Keratinocyte (primary cell): ENCODE measurements around the gene MZT2A. TPM values are rescaled to one million over a fixed set of nuclear protein-coding genes. Genes with fewer than 3 reads are reported as not detected.
"Not testable (repeated sequence)": the region's sequence is repeated elsewhere in the genome, so short reads cannot be mapped to it uniquely, and the experiment has no call there.

Experiments
- DNase-seq: peaks from one replicate; pipeline ENCODE4 v3.0.0-alpha.2; 2011; ENCODE audit warnings: low read depth, missing footprints, low spot score
- FAIRE-seq: peaks from 2 replicates; lab custom pipeline; 2011; peaks lifted over from hg19 to GRCh38; lab: Jason Lieb, UNC
- H2AFZ ChIP-seq: 2 replicates; pipeline ENCODE4 v1.6.0; 2012; ENCODE audit warnings: low read length, control low read depth, inconsistent platforms; ENCODE audit not compliant: control insufficient read depth
- H3K27ac ChIP-seq: 2 replicates; pipeline ENCODE4 v1.5.1; 2011; ENCODE audit warnings: low read length; ENCODE audit not compliant: control insufficient read depth, insufficient read depth
- H3K27me3 ChIP-seq: 3 replicates; pipeline ENCODE4 v1.6.0; 2011; ENCODE audit warnings: low read length; ENCODE audit not compliant: control insufficient read depth, insufficient read depth; ENCODE audit errors: extremely low read depth
- H3K36me3 ChIP-seq, 2 experiments: 2 replicates in 1 of 2; 3 replicates in 1 of 2; pipeline ENCODE4 v1.5.1; 2011; ENCODE audit warnings: low read length in 2 of 2, mild to moderate bottlenecking in 1 of 2; ENCODE audit not compliant: control insufficient read depth in 2 of 2, insufficient read depth in 2 of 2; ENCODE audit errors: extremely low read depth in 1 of 2
- H3K4me1 ChIP-seq: 3 replicates; pipeline ENCODE4 v1.5.1; 2011; ENCODE audit warnings: low read length; ENCODE audit not compliant: control insufficient read depth, insufficient read depth; ENCODE audit errors: extremely low read depth
- H3K4me2 ChIP-seq: 3 replicates; pipeline ENCODE4 v1.6.0; 2011; ENCODE audit warnings: low read depth, low read length; ENCODE audit not compliant: control insufficient read depth, insufficient read depth; ENCODE audit errors: extremely low read depth
- H3K4me3 ChIP-seq, 3 experiments: fragments of 200-600 bp in 1 of 3; sonication (generic) in 1 of 3; 2 replicates in 2 of 3; 3 replicates in 1 of 3; pipeline ENCODE4 v1.5.1; 2011 to 2016; ENCODE audit warnings: low read length in 3 of 3, mild to moderate bottlenecking in 3 of 3, control low read depth in 2 of 3, inconsistent platforms in 1 of 3, low read depth in 1 of 3, mixed read lengths in 1 of 3, mixed run types in 1 of 3, moderate library complexity in 1 of 3; ENCODE audit not compliant: control insufficient read depth in 2 of 3, insufficient read depth in 2 of 3; ENCODE audit errors: extremely low read depth in 1 of 3
- H3K79me2 ChIP-seq: 2 replicates; pipeline ENCODE4 v1.6.0; 2012; ENCODE audit warnings: low read length; ENCODE audit not compliant: control insufficient read depth, insufficient read depth
- H3K9ac ChIP-seq: 3 replicates; pipeline ENCODE4 v1.6.0; 2011; ENCODE audit warnings: low read length; ENCODE audit not compliant: control insufficient read depth, insufficient read depth; ENCODE audit errors: extremely low read depth
- H3K9me1 ChIP-seq: 3 replicates; pipeline ENCODE4 v1.6.0; 2011; ENCODE audit warnings: low read length; ENCODE audit not compliant: control insufficient read depth, insufficient read depth; ENCODE audit errors: extremely low read depth
- H3K9me3 ChIP-seq: 2 replicates; pipeline ENCODE4 v1.5.1; 2012; ENCODE audit warnings: low read depth, low read length; ENCODE audit not compliant: control insufficient read depth
- H4K20me1 ChIP-seq: 3 replicates; pipeline ENCODE4 v1.6.0; 2011; ENCODE audit warnings: low read length; ENCODE audit not compliant: control insufficient read depth, insufficient read depth; ENCODE audit errors: extremely low read depth
- dilution Hi-C: fragments of 300-500 bp; cut with MboI; formaldehyde crosslinking; loops from one replicate; pipeline ENCODE4 v1.7.0; 2020; ENCODE audit warnings: low sequenced_read_pairs; ENCODE audit not compliant: extremely low pct_ligation_motif_present
- polyA plus RNA-seq, 5 experiments: library from polyadenylated mRNA; depleted of rRNA in 3 of 5; stranded (reverse) in 3 of 5; stranded (forward) in 1 of 5; unstranded in 1 of 5; fragments of >200 nt; gene quantifications; 1 replicate in 1 of 5; 2 replicates in 3 of 5; 3 replicates in 1 of 5; pipeline versions ENCODE4 v1.2.1 to v1.2.3, GENCODE V29; 2011 to 2012; ENCODE audit warnings: missing spikeins in 2 of 5, low read depth in 1 of 5, low replicate concordance in 1 of 5

MZT2A gene
- polyA plus RNA-seq, 1 donor (not counting 4 experiments of a cell fraction or from before 2014, with no cell fraction given), result 82.7 TPM

DNA sequence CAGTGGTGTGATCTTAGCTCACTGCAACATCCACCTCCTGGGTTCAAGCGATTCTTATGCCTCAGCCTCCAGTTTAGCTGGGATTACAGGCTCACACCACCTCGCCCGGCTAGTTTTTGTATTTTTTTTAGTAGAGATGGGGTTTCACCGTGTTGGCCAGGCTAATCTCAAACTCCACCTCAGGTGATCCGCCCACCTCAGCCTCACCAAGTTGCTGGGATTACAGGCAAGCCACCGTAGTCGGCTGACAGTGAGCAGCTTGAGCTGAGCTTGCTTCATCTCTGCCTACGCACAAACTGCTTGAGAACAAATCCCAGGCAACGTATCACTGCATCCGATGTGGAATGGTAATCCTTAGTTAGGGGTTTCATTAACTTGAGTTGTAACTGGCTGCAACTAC lies 24.5 kb downstream of the MZT2A start:
- H3K9me3 ChIP-seq, DNase-seq, FAIRE-seq, H3K9me1 ChIP-seq, H3K9ac ChIP-seq, dilution Hi-C loops, H3K4me3 ChIP-seq, H3K27me3 ChIP-seq, H3K27ac ChIP-seq, H3K4me1 ChIP-seq, H3K36me3 ChIP-seq, H4K20me1 ChIP-seq, H3K79me2 ChIP-seq, H3K4me2 ChIP-seq, H2AFZ ChIP-seq: not testable (repeated sequence)

GRCh38 chr2:131454914-131455313 lies 37.3 kb downstream of the MZT2A start:
- H3K9me3 ChIP-seq, H3K9me1 ChIP-seq, H2AFZ ChIP-seq, FAIRE-seq, H4K20me1 ChIP-seq, H3K36me3 ChIP-seq, H3K4me3 ChIP-seq, H3K4me2 ChIP-seq, dilution Hi-C loops, H3K27ac ChIP-seq, H3K9ac ChIP-seq, H3K27me3 ChIP-seq, H3K79me2 ChIP-seq, DNase-seq, H3K4me1 ChIP-seq: not testable (repeated sequence)

DNA sequence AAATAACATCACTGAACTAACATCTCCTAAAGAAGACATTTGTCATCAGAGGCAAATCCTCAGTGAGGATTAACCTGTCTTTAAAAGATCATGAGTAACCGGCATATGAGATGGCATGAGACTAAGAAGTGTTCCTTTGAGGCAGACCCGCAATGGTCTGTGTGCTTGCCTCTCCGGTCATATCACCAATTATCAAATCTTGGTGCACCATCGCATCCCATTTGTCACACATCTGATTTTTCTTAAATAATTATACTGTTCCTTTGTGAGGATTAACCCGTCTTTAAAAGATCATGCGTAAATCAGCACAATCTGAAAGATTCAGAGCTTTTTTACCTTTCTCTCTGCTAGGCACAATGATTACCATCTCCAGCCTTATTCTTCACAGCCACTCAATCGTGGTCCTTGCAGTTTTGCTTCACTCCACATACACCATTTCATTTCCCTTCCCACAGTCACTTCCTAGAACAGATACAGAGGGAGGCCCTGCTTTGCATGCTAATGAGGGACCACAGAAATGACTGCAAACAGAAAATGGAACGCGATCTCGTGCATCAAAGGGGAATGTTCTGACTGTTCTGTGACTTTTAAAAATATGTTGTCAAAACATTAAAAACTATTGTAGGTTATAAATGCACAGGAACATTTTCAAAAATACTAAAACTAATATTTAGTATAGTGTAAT lies 40.8 kb downstream of the MZT2A start:
- H3K27me3 ChIP-seq, H3K4me3 ChIP-seq, H3K4me2 ChIP-seq, DNase-seq, H2AFZ ChIP-seq, H3K9me3 ChIP-seq, H3K79me2 ChIP-seq, H3K9ac ChIP-seq, dilution Hi-C loops, H3K9me1 ChIP-seq, H3K36me3 ChIP-seq, H3K4me1 ChIP-seq, FAIRE-seq, H3K27ac ChIP-seq, H4K20me1 ChIP-seq: not testable (repeated sequence)

GRCh38 chr2:131447981-131448380 lies 44.2 kb downstream of the MZT2A start:
- H2AFZ ChIP-seq, H3K4me2 ChIP-seq, H4K20me1 ChIP-seq, H3K27me3 ChIP-seq, H3K4me1 ChIP-seq, H3K9ac ChIP-seq, H3K9me3 ChIP-seq, FAIRE-seq, H3K36me3 ChIP-seq, DNase-seq, H3K9me1 ChIP-seq, dilution Hi-C loops, H3K79me2 ChIP-seq, H3K4me3 ChIP-seq, H3K27ac ChIP-seq: not testable (repeated sequence)
